ENCODE measurements around the gene PPP6R1.

PPP6R1 gene

DNA sequence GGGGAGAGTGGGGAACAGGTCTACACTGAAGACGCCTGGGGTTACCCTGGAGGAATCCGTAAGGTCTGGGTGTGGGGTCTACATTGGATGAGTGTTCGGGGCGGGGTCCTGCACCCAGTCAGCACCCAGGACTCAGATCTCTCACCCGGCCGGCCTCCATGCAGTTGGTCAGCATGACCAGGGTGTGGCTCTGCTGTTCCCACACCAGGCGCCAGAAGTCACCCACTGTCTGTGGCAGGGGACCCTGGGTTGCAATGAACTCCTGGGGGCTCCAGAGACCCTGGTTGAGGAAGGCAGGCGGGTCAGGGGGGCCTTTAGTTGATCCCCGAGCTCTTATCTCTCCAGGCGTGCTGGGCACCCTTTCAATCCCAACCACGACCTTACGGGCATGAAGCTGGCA is 72.7 kb downstream of the PPP6R1 start:
- in situ Hi-C loops (cut with MboI; ENCODE audit: low sequenced_read_pairs), result no loop called here

DNA sequence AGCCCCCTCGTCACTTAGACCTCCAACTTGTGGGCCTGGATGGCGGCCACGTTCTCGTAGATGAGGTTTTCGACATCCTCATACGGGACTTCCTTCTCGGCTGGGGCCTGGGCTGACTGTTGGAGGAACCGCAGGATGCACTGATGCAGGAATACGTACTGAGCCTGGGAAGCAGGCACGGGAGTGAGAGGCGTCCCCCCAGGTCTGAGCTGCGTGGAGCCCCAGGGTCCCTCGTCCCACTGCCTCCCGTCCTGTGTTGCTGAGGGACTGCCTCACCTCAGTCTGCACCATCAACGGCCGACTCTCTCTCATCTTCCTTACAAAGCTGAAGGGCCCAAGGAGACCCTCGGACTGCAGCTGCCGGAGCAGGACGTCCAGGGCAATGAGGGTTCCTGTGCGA is 77.1 kb downstream of the PPP6R1 start:
- in situ Hi-C loops (cut with MboI; ENCODE audit: low sequenced_read_pairs), result no loop called here
